SK-N-SH treated with all-trans-retinoic acid at 6 μM for 48 hours (cell line): ENCODE measurements around the gene RAB1A.

Experiments
- ATAC-seq: fragments of 200-7000 bp; cut with Tn5 transposase; 3 replicates; pipeline ENCODE4 v1.9.1; 2020; ENCODE audit warnings: mild to moderate bottlenecking, moderate library complexity
- ARNTL ChIP-seq: fragments of 450-650 bp; formaldehyde crosslinking; IDR thresholded peaks from 2 replicates; pipeline ENCODE4 v1.5.0; 2020; ENCODE audit warnings: low read depth, mild to moderate bottlenecking, moderate library complexity, borderline replicate concordance
- BACH2 ChIP-seq: fragments of 250-450 bp; sonication (Bioruptor Pico); IDR thresholded peaks from 2 replicates; pipeline ENCODE4 v1.9.0; 2021; ENCODE audit warnings: mild to moderate bottlenecking, borderline replicate concordance
- CREB5 ChIP-seq: fragments of 250-450 bp; sonication (Bioruptor Pico); IDR thresholded peaks from 2 replicates; pipeline ENCODE4 v1.5.1; 2020; ENCODE audit warnings: low read depth, mild to moderate bottlenecking, moderate library complexity
- CSDC2 ChIP-seq: fragments of 250-450 bp; sonication (Bioruptor Pico); IDR thresholded peaks from 2 replicates; pipeline ENCODE4 v1.5.0; 2020; ENCODE audit warnings: mild to moderate bottlenecking, moderate library complexity
- CSRNP3 ChIP-seq: fragments of 250-450 bp; sonication (Bioruptor Pico); IDR thresholded peaks from 2 replicates; pipeline ENCODE4 v1.5.1; 2021; ENCODE audit warnings: mild to moderate bottlenecking, moderate library complexity
- ESRRG ChIP-seq: fragments of 250-450 bp; sonication (Bioruptor Pico); IDR thresholded peaks from 2 replicates; pipeline ENCODE4 v1.6.1; 2021; ENCODE audit warnings: mild to moderate bottlenecking
- GLIS3 ChIP-seq: fragments of 250-450 bp; sonication (Bioruptor Pico); IDR thresholded peaks from 2 replicates; pipeline ENCODE4 v1.5.0; 2020; ENCODE audit warnings: mild to moderate bottlenecking, moderate library complexity
- ISL1 ChIP-seq: fragments of 250-450 bp; sonication (Bioruptor Pico); IDR thresholded peaks from 2 replicates; pipeline ENCODE4 v2.1.2; 2022; ENCODE audit warnings: mild to moderate bottlenecking, moderate library complexity
- OSR1 ChIP-seq: fragments of 250-450 bp; sonication (Bioruptor Pico); IDR thresholded peaks from 2 replicates; pipeline ENCODE4 v1.8.0; 2022; ENCODE audit warnings: moderate library complexity, mild to moderate bottlenecking, inconsistent platforms
- PATZ1 ChIP-seq: fragments of 250-450 bp; sonication (Bioruptor Pico); IDR thresholded peaks from 2 replicates; pipeline ENCODE4 v1.8.0; 2020; ENCODE audit warnings: mild to moderate bottlenecking, moderate library complexity, borderline replicate concordance
- PPARA ChIP-seq: fragments of 250-450 bp; sonication (Bioruptor Pico); IDR thresholded peaks from 2 replicates; pipeline ENCODE4 v1.5.0; 2020; ENCODE audit warnings: mild to moderate bottlenecking, borderline replicate concordance
- SNAI2 ChIP-seq: fragments of 250-450 bp; sonication (Bioruptor Pico); IDR thresholded peaks from 2 replicates; pipeline ENCODE4 v1.5.0; 2020; ENCODE audit warnings: mild to moderate bottlenecking, moderate library complexity
- TCF4 ChIP-seq: fragments of 250-450 bp; sonication (Bioruptor Pico); IDR thresholded peaks from 2 replicates; pipeline ENCODE4 v1.8.0; 2021; ENCODE audit warnings: mild to moderate bottlenecking, moderate library complexity, borderline replicate concordance
- TOX ChIP-seq: fragments of 250-450 bp; sonication (Bioruptor Pico); IDR thresholded peaks from 2 replicates; pipeline ENCODE4 v1.8.0; 2021; ENCODE audit warnings: mild to moderate bottlenecking, moderate library complexity, borderline replicate concordance
- TSHZ2 ChIP-seq: fragments of 250-450 bp; sonication (Bioruptor Pico); IDR thresholded peaks from 2 replicates; pipeline ENCODE4 v1.5.0; 2020; ENCODE audit warnings: mild to moderate bottlenecking, moderate library complexity
- ZC3H10 ChIP-seq: fragments of 250-450 bp; sonication (Bioruptor Pico); IDR thresholded peaks from 2 replicates; pipeline ENCODE4 v1.5.1; 2021; ENCODE audit warnings: mild to moderate bottlenecking, moderate library complexity
- ZFP3 ChIP-seq: fragments of 250-450 bp; sonication (Bioruptor Pico); IDR thresholded peaks from 2 replicates; pipeline ENCODE4 v1.5.0; 2020; ENCODE audit warnings: mild to moderate bottlenecking, moderate library complexity
- ZFP30 ChIP-seq: fragments of 450-650 bp; formaldehyde crosslinking; IDR thresholded peaks from 2 replicates; pipeline ENCODE4 v1.5.0; 2022; ENCODE audit warnings: mild to moderate bottlenecking, moderate library complexity
- ZNF565 ChIP-seq: fragments of 450-650 bp; formaldehyde crosslinking; conservative IDR thresholded peaks from 2 replicates; pipeline ENCODE4 v1.5.0; 2020; ENCODE audit warnings: low read depth, mild to moderate bottlenecking, moderate library complexity
- ZNF70 ChIP-seq: fragments of 450-650 bp; formaldehyde crosslinking; IDR thresholded peaks from 2 replicates; pipeline ENCODE4 v1.5.0; 2020; ENCODE audit warnings: mild to moderate bottlenecking, moderate library complexity
- ZNF8 ChIP-seq: fragments of 450-650 bp; formaldehyde crosslinking; IDR thresholded peaks from 2 replicates; pipeline ENCODE4 v1.5.0; 2020; ENCODE audit warnings: mild to moderate bottlenecking, moderate library complexity

RAB1A gene

GRCh38 chr2:65075605-65076344, 54.1 kb downstream of the RAB1A start:
- peak; percentile 31 for ATAC-seq
- no peak for TF ChIP-seq SNAI2 (CRISPR knock-in tag)
- TF ChIP-seq CREB5 (CRISPR knock-in tag): no peak
- TF ChIP-seq ZNF8 (CRISPR knock-in tag): no peak
- no peak for TF ChIP-seq CSDC2 (CRISPR knock-in tag)
- no peak for TF ChIP-seq ZC3H10 (CRISPR knock-in tag)
- no peak for TF ChIP-seq CSRNP3 (CRISPR knock-in tag)
- TF ChIP-seq, all 23 proteins: peak for 0

- TF ChIP-seq ZFP30 (CRISPR knock-in tag) (no peak), ESRRG (CRISPR knock-in tag) (no peak), OSR1 (CRISPR knock-in tag) (no peak), GLIS3 (CRISPR knock-in tag) (no peak), CREB5 (CRISPR knock-in tag) (no peak), ZFP3 (no peak), ZNF565 (no peak), ISL1 (CRISPR knock-in tag) (no peak), TCF4 (CRISPR knock-in tag) (no peak), SNAI2 (CRISPR knock-in tag) (no peak), BACH2 (no peak), PATZ1 (CRISPR knock-in tag) (no peak), ZC3H10 (CRISPR knock-in tag) (no peak), ZNF70 (CRISPR knock-in tag) (no peak), ARNTL (CRISPR knock-in tag) (no peak)
- no peak for ATAC-seq
Observed at GRCh38 chr2:65075176-65075575, 54.7 kb downstream of the RAB1A start.

GRCh38 chr2:65073879-65074565, 55.9 kb downstream of the RAB1A start:
- TF ChIP-seq ZNF8 (CRISPR knock-in tag): no peak
- TF ChIP-seq ZFP30 (CRISPR knock-in tag): no peak
- TF ChIP-seq, all 23 proteins: peak for 0
- no peak for ATAC-seq

- no peak for ATAC-seq
- TF ChIP-seq TCF4 (CRISPR knock-in tag): no peak
- TF ChIP-seq TSHZ2 (CRISPR knock-in tag): no peak
- no peak for TF ChIP-seq ZNF70 (CRISPR knock-in tag)
- no peak for TF ChIP-seq ZC3H10 (CRISPR knock-in tag)
- no peak for TF ChIP-seq PPARA (CRISPR knock-in tag)
- TF ChIP-seq GLIS3 (CRISPR knock-in tag): no peak
- TF ChIP-seq CSDC2 (CRISPR knock-in tag): no peak
- TF ChIP-seq TOX (CRISPR knock-in tag): no peak
- no peak for TF ChIP-seq ISL1 (CRISPR knock-in tag)
- TF ChIP-seq ARNTL (CRISPR knock-in tag): no peak
- TF ChIP-seq ZNF565: no peak
- no peak for TF ChIP-seq PATZ1 (CRISPR knock-in tag)
Observed at GRCh38 chr2:65072181-65072970, 57.5 kb downstream of the RAB1A start.
